Measurements from ENCODE around the gene MXD4. TPM values are rescaled to one million over a fixed set of nuclear protein-coding genes. Genes with fewer than 3 reads are reported as not detected.

The MXD4 gene
- total and polyA plus RNA-seq, 2 donors (not counting 1 experiment from before 2014, with no cell fraction given), result 67.3 to 75.3 TPM

DNA sequence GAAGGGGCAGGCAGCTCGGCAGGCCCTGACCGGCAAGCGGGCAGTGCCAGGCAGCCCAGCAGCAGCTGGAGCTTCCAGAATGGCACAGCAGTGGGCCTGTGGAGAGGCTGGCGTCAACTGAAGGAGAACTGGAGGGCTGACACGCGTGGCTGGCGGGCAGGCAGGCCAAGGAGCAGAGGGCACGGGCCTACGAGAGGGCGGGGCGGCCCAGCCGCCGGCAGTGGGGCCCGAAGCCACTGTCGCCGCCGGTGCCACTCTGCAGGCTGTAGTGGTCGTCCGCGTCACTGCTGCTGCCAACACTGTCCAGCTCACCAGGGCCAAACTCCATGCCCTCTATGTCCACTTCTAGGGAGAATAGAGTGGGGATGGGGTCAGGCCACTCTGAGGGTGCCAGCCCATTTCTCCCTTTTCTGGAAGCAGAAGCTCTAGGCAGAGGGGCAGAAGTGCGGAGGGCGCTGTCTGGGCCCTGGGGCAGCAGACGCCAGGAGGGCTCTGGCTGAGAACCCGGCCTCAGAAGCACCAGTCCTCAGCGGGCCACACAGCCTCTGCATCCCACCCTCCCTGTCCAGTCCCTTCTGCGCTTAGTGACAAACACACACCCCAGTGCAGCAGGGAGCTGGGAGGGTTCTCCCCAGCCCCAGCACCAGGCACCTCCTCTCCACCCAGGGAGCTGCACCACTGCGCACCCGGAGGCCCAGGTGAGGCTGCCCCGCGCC, 11.4 kb downstream of the MXD4 start:
- H3K9me3 Mint-ChIP-seq (ENCODE audit: insufficient read depth), result no peaks in the 10 kb centered on the region
- Histone ChIP-seq H3K27ac (ENCODE audit: low read length in 2 of 2) (no peak overlapping the region), H3K4me2 (replicated peaks; ENCODE audit: low read depth, low read length, poor library complexity, severe bottlenecking) (no peak overlapping the region), H3K36me3 (replicated peaks in 1 of 2; ENCODE audit: control extremely low read depth in 1 of 2, control insufficient read depth in 1 of 2, extremely low read depth in 1 of 2, insufficient read depth in 2 of 2, low read length in 1 of 2) (peaks cover 0 to 61% of the 10 kb centered on the region in 2 experiments), H2AFZ (ENCODE audit: insufficient read depth, low read depth, low read length, poor library complexity, severe bottlenecking) (no peak overlapping the region), H4K20me1 (ENCODE audit: control insufficient read depth, insufficient read depth, low read length, poor library complexity, severe bottlenecking) (peaks cover 50% of the 10 kb centered on the region), H3K27me3 (replicated peaks in 1 of 4; ENCODE audit: control extremely low read depth in 1 of 4, control insufficient read depth in 3 of 4, insufficient read depth in 4 of 4, low read length in 3 of 4) (no peaks in the 10 kb centered on the region), H3K4me3 (ENCODE audit: control extremely low read depth in 1 of 5, extremely low read depth in 1 of 5, insufficient read depth in 1 of 5, low read depth in 2 of 5, low read length in 4 of 5) (no peak overlapping the region), H3K79me2 (ENCODE audit: control insufficient read depth, insufficient read depth, low read length) (peaks cover under 1% of the 10 kb centered on the region), H3K9ac (ENCODE audit: low read length) (no peak overlapping the region), H3K4me1 (ENCODE audit: control insufficient read depth in 2 of 2, insufficient read depth in 2 of 2, low read length in 2 of 2) (no peaks in the 10 kb centered on the region), H3K9me3 (ENCODE audit: control extremely low read depth in 1 of 3, control insufficient read depth in 2 of 3, insufficient read depth in 1 of 3, low read length in 2 of 3) (no peaks in the 10 kb centered on the region)
- TF ChIP-seq, protein P1, sequence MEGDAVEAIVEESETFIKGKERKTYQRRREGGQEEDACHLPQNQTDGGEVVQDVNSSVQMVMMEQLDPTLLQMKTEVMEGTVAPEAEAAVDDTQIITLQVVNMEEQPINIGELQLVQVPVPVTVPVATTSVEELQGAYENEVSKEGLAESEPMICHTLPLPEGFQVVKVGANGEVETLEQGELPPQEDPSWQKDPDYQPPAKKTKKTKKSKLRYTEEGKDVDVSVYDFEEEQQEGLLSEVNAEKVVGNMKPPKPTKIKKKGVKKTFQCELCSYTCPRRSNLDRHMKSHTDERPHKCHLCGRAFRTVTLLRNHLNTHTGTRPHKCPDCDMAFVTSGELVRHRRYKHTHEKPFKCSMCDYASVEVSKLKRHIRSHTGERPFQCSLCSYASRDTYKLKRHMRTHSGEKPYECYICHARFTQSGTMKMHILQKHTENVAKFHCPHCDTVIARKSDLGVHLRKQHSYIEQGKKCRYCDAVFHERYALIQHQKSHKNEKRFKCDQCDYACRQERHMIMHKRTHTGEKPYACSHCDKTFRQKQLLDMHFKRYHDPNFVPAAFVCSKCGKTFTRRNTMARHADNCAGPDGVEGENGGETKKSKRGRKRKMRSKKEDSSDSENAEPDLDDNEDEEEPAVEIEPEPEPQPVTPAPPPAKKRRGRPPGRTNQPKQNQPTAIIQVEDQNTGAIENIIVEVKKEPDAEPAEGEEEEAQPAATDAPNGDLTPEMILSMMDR (IDR thresholded peaks at IDR 0.05), result no peak
- TF ChIP-seq EZH2 (IDR thresholded peaks at IDR 0.05; ENCODE audit: borderline replicate concordance, insufficient read depth, low read depth, low read length, poor library complexity, severe bottlenecking), result no peak
- WGBS (ENCODE audit: insufficient coverage), result 98% methylated on average over 27 of the region's 30 CpGs
- no peak overlapping the region for H3K27ac Mint-ChIP-seq
- no peak overlapping the region for H3K4me3 Mint-ChIP-seq
- H3K27me3 Mint-ChIP-seq, result no peaks in the 10 kb centered on the region
- ATAC-seq (ENCODE audit: low read depth) (no peak), DNase-seq (no peak)
- ChIA-PET POLR2A (interaction anchor here (0.6 kb wide), 2 partner anchors 13 to 154 kb away, joined by 4 to 14 read pairs; no protein-coding TSS in a partner anchor), CTCF (no interaction called here)
- H3K4me1 Mint-ChIP-seq, result no peaks in the 10 kb centered on the region
- intact Hi-C loops (cut with micrococcal nuclease), result no loop called here

Data from B cell (primary cell).